Testis (tissue), 2 donors: ENCODE results near the gene CARMIL1.

ENCODE experiments used
- POLR2A ChIP-seq: fragments of 450-650 bp; IDR thresholded peaks from one replicate; pipeline ENCODE4 v1.6.1; 2017; ENCODE audit warnings: antibody characterized with exemption, mild to moderate bottlenecking, moderate library complexity
- TF ChIP-seq, protein P1 (sequence below), 3 experiments: fragments of 450-650 bp in 2 of 3; fragments of 200-600 bp in 1 of 3; sonication (generic) in 1 of 3; IDR thresholded peaks; one replicate each; pipeline ENCODE4 v1.5.1; 2016 to 2019; ENCODE audit warnings: antibody characterized with exemption in 3 of 3, mild to moderate bottlenecking in 2 of 3, moderate library complexity in 1 of 3

DNA sequence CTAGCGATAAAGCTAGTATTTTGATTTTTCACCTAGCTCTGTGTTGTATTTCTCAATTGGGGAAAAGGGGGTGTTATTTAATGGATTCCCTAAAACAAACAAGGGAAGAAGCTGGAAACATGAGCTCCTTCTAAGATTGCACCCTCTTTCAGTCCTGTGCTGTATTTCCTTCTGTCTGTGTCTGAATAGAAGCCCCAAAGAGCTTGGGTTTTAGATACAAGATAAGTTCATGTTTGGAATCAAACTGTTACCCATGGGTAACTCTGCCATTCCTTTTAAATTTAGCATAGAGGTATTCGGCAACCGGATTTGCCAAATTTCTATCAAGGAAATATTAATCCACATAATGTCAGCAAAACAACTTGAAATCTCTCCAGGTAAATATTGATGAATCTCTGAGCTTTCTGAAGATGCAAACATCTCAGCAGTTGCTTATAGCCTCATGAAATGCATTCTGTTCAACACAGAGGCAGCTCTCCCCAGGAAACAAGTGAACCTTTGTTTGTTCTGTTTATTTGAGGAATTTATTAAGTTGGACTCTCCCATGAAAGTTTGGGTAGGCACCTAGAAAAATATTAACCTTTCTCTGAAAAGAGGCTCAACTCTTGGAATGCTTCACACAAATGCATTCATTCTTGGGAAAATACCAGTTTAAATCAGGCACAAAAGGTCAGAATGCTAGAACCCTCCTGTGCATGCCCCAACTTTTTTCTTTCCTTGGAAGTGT, 362.9 kb downstream of the CARMIL1 start:
- TF ChIP-seq, protein P1, sequence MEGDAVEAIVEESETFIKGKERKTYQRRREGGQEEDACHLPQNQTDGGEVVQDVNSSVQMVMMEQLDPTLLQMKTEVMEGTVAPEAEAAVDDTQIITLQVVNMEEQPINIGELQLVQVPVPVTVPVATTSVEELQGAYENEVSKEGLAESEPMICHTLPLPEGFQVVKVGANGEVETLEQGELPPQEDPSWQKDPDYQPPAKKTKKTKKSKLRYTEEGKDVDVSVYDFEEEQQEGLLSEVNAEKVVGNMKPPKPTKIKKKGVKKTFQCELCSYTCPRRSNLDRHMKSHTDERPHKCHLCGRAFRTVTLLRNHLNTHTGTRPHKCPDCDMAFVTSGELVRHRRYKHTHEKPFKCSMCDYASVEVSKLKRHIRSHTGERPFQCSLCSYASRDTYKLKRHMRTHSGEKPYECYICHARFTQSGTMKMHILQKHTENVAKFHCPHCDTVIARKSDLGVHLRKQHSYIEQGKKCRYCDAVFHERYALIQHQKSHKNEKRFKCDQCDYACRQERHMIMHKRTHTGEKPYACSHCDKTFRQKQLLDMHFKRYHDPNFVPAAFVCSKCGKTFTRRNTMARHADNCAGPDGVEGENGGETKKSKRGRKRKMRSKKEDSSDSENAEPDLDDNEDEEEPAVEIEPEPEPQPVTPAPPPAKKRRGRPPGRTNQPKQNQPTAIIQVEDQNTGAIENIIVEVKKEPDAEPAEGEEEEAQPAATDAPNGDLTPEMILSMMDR (IDR thresholded peaks at IDR 0.05), result no peak
- TF ChIP-seq POLR2A, result no peak
